ENCODE results near the gene PACRG.

PACRG gene

GRCh38 chr6:163218361-163218894 lies 490.7 kb downstream of the PACRG start:
- no peak for DNase-seq

- no peak for DNase-seq
These were observed 498.5 kb downstream of the PACRG start for GRCh38 chr6:163226181-163226835.

- no peak for DNase-seq
These were observed 499.2 kb downstream of the PACRG start for GRCh38 chr6:163226836-163227485.

- no peak for DNase-seq
These were observed 500.3 kb downstream of the PACRG start for GRCh38 chr6:163228041-163228440.

DNA sequence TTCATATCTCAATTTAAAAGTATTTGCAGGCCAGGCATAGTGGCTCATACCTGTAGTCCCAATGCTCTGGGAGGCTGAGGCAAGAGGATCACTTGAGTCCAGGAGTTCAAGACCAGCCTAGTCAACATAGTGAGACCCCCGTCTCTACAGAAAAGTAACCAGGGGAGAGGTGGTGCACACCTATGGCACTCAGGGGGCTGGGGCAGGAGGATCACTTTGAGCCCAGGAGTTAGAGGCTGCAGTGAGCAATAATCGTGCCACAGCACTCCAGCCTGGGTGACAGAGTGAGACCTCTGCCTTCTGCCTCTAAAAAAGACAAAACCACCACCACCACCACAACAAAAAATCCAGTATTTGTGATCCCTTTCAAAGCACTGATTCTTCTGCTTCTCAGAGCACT lies 501.3 kb downstream of the PACRG start:
- DNase-seq, result no peak

- DNase-seq, result no peak
These were observed 503.1 kb downstream of the PACRG start for GRCh38 chr6:163230901-163231300.

GRCh38 chr6:163231356-163232014 lies 503.7 kb downstream of the PACRG start:
- DNase-seq, result no peak

- DNase-seq, result no peak
These were observed 504.3 kb downstream of the PACRG start for GRCh38 chr6:163232015-163232523.

DNA sequence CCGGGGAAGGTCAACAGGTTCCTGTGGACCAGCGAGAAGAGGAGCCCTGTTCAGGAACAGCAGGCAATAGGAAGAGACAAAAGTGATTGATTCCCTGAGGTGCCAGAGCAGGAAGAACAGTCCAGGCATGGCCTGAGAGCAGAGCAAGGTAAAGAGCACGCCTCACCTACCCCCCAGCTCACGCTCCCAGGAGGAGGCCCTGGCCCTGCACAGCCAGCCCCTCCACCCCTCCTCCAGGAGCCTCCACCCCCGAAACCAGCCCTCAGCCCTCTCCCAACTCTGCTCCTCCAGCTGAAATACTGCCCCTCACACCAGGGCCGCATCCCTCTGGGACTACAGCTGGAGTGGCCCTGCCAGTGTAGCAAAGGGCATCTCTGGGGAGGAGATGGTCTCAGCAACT lies 504.9 kb downstream of the PACRG start:
- no peak for DNase-seq

DNA sequence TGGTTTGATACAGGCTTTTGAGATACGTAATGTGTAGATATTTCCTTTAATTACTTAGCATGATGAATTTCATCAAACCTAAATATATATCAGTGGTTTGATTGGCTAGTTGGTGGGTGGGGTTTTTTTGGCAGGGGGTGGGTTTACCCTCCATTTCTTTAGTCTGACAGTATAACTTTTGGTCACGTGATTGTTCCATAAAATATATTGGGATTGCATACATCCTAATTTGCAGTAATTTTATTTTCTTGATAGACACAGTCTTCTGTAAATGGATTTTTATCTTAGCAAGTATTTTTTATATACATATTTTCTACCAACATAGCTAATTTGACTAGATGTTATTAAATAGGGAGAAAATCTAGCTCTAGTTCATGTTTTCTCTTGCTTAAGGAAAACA lies 509.3 kb downstream of the PACRG start:
- no peak for DNase-seq

GRCh38 chr6:163239572-163240340 lies 512.0 kb downstream of the PACRG start:
- DNase-seq, result no peak

- DNase-seq, result no peak
These were observed 512.8 kb downstream of the PACRG start for GRCh38 chr6:163240556-163240955.

GRCh38 chr6:163241683-163242082 lies 513.9 kb downstream of the PACRG start:
- no peak for DNase-seq

DNA sequence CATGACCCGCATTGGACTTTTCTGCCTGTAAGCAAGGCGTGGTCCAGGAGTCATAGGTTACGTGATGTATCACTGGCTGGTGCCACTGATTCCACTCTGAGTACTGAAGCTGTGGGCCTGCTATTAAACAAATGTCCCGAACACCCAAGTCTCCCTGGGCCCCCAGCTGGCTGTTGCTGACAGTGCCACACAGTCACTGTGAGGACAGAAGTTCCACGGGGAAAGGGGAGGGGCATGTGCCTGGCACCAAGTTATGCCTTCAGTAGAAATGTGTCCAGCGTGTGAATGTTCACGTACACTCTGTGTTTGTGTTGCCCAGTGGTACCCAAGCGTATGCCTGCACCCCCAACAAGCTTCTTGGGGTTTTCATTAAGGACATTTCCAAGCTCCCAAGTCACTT lies 515.3 kb downstream of the PACRG start:
- DNase-seq, result no peak

DNA sequence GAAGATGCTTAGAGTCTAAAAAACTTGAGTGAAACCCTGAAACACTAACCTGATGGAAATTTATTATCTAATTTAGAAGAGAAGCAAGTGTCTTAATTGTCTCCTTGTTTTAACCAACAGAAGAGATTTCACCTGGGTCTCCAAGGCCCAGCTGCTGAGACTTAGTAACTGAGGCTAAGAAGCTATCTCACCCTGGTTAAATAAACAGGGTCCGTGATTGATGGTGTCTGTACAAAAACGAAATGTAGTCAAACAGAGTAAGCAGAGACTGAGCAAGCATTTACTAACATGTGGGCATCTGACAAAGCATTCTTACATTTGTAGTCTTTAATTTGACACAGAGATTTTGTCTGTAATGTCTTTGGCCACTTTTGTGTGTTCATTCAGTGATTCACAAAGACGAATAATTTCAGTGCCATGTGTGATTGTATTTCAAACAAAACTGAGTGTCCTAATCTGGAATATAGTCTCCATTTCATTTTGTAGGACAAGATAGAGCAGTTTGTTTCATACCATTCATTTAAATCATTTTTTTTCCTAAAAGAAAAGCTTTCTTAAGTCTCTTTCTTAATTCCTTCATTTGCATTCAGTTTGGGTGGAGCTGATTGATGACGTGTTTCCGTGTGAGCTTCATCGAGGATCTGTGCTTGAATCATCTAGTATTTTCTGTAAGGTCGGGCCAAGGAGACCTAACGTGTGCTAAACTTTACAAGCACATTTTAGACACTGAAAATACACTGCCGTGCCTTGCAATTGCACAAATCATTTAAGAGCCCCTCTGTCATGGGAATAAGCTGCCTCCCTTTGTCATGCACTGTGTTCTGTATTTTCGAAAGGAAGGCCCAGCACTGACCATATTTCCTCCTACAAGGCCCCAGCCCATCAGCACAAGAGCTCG lies 516.2 kb downstream of the PACRG start:
- DNase-seq, result no peak

DNA sequence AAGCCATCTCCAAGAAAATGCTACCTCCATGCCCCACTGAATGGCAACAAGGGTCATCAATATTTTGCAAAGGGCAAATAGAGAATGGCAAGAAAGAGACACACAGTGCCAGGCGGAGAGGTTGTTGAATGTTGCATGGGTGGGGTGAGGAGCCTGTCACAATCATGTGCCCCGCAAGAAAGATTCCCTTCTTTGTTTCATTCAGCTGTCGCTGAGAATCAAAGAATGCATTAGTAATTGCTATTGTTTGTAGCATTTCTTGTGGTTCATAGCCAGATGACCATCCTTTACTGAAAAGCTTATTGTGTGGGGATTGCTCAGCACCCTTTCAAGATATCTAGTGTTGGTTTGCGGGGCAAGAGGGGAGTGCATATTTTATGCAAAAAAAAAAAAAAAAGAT lies 520.3 kb downstream of the PACRG start:
- no peak for DNase-seq

- DNase-seq, result no peak
These were observed 521.9 kb downstream of the PACRG start for GRCh38 chr6:163249651-163250101.

DNA sequence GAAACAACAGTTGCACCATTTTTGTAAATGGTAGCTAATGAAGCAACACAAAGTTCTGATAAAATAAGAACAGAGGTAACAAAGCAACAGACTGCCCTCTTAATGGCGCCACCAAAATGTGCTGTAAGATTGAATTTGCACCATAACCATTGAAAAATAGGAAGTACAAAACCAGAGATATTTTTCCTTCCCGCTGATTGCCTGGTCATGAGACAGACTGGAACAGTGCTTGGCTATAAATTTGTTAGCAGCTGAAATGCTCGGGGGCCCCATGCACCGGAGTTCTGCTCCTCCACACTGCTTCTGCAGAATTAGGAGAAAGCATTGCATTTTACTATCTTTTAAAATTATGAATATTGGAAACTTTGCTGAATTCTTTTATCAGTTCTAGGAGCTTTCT lies 522.3 kb downstream of the PACRG start:
- DNase-seq, result no peak

- no peak for DNase-seq
These were observed 524.4 kb downstream of the PACRG start for GRCh38 chr6:163252061-163252591.

DNA sequence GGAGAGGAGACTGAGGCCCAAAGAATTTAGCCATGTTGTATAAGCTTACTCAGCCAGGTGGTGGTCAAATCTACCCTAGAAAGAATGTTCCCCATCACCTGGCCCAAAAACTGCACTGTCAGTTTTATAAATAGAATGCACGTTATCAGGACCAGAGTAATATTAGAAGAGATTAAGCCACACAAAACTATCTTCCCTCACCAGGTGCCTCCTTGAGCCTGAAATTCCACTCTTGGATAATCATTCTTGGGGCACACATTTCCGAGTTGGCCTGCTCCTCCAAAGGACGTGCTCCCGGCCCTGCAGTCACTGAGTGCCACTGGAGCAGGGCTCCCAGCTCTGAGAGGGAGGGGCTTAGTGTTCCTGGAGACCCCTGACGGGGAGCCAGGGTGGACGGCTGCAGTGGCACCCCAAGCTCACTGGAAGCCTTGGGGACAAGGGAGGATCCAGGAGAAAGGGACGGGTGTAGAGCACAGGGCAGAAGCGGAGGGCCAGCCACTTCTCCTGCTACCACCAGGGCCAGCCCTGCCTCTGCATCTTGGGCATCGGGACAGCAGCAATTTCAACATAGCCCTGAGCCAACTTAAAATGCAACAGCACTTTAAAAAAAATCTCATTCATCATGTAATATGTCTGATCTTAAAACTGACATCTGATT lies 525.9 kb downstream of the PACRG start:
- no peak for DNase-seq

DNA sequence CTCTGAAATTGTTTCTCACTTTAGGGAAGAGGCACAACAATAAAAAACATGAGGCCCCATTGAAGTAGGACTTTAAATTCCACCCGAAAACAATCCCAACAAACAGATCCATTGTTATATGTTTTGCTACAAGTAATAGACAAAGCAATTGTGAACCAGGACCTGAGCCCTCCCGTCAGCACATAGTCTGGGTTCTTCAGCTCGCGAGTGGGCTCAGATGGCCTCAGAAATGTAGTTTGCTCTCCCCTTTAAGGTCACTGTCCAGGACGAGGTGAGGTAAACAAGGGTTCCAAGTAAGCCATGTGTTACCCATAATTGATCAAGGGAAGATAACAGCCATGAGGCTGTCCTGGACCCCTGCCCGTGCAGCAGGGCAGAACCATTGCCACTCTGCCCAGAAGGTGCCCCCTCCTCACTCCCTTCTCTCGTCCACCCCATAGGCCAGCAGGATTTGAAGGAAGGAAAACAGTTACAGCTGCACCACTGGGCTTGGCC lies 526.6 kb downstream of the PACRG start:
- DNase-seq, result no peak

Measured in activated gamma-delta T cell (primary cell).